Activated CD8-positive, alpha-beta memory T cell treated with anti-CD3 and anti-CD28 coated beads, Interleukin-2, amount 50 U/mL, for 1 hour (primary cell): ENCODE results near the gene RASGRP4.
"Not testable (repeated sequence)": the region's sequence is repeated elsewhere in the genome, so short reads cannot be mapped to it uniquely, and the experiment has no call there.

Experiments
- DNase-seq: peaks from one replicate; pipeline ENCODE4 v3.0.0-alpha.2; 2020; ENCODE audit errors: extremely low read depth

The RASGRP4 gene

DNA sequence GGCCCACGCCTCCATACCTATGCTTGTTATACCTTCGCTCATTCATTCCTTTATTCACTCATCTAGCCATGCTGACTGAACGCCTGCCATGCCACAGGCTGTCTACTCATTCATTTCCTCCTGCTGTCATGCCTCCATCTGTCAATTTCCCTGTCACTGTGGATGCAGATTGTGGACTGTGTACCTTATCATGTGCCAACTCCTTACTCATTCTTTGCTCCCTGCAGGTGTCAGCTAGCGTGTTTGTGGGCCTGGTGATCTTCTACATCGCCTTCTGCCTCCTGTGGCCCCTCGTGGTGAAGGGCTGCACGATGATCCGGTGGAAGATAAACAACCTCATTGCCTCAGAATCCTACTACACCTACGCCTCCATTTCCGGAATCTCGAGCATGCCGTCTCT is 55.7 kb downstream of the RASGRP4 start:
- no peak for DNase-seq

DNA sequence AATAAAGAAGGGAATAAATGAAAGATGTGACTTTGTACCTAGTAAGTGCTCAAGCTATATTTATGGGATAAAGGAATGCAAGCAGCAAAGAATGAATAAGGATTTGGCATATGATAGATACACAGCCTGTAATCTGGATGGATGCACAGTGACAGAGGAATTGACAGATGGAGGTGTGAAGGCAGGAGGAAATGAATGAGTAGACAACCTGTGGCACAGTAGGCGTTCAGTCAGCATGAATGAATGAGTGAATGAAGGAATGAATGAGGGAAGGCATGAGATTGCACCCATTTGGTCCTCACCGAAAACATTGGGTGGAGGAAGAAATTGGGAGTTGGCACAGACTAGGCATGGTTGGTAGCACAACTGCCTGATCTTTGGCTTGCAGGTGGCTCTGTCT is 56.4 kb downstream of the RASGRP4 start:
- no peak for DNase-seq

DNA sequence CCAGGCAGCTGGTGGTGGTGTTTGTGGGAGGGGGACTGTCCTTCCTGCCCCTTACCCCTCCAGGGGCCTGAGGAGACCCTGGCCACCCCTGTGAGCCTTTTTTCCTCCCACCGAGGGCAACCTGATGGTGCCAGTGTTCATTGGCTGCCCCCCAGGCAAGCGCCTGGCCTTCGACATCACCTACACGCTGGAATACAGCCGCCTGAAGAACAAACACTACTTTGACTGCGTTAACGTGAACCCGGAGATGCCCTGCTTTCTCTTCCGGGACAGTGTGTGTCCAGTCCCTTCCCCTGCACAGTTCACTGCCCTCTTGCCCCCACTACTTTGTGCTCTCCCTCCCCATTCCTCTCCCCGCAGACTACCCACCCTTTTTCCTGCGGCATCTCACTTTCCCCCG is 59.0 kb downstream of the RASGRP4 start:
- no peak for DNase-seq

DNA sequence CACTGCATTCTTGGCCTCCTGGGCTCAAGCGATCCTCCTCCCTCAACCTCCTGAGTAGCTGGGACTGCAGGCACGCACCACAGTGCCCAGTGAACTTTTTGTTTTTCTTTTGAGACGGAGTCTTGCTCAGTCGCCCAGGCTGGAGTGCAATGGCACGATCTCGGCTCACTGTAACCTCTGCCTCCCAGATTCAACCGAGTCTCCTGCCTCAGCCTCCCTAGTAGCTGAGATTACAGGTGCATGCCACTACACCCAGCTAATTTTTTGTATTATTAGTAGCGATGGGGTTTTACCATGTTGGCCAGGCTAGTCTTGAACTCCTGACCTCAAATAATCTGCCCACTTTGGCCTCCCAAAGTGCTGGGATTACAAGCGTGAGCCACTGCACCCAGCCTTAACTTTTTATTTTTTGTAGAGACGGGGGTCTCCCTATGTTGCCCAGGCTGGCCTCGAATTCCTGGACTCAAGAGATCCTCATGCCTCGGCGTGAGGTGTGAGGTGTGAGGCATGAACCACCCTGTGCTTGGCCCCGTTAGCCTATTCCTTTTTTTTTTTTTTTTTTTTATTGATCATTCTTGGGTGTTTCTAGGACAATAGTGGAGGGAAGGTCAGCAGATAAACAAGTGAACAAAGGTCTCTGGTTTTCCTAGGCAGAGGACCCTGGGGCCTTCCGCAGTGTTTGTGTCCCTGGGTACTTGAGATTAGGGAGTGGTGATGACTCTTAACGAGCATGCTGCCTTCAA is 62.9 kb downstream of the RASGRP4 start:
- not testable (repeated sequence) for DNase-seq

DNA sequence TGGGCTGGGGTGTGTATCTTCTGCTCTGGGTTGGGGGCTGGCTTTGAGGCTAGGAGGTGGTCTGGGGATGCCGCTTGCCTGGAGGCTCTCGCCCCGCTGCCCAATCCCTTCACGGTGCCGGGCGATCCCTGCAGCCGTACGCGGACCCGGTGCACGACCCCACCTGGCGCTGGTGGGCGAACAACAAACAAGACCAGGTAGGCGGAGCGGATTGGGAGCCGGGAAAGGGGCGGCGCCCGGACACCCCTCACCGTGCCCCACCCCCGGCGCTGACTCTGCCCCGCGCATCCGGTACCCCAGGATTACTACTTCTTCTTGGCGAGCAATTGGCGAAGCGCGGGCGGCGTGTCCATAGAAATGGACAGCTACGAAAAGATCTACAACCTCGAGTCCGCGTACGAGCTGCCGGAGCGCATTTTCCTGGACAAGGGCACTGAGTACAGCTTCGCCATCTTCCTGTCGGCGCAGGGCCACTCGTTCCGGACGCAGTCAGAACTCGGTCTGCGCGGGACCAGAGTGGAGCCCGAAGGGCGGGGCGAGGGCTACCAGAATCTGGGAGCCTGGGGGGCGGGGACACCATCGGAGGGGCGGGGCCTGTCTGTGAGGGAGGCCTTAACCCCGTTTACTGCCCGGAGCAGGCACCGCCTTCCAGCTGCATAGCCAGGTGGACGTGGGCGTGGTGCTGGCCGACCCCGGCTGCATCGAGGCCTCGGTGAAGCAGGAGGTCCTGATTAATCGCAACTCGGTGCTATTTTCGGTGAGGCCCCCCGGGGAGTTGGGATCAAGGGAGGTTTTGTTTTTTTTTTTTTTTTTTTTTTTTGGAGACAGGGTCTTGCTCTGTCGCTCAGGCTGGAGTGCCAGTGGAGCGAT is 63.7 kb downstream of the RASGRP4 start:
- DNase-seq = no peak

DNA sequence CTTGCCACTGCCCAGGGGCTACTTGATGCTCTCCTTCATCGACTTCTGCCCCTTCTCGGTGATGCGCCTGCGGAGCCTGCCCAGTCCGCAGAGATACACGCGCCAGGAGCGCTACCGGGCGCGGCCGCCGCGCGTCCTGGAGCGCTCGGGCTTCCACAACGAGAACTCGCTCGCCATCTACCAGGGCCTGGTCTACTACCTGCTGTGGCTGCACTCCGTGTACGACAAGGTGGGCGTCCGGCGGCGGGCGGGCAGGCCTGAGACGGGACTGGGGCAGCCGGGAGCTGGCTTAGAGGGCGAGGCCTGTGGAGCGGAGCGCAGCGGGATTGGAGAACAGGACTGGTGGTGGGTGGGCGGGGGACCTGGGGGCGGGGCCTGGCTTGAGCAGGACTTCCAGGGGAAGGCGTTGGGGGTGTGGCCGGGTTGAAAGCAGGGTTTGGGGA is 64.4 kb downstream of the RASGRP4 start:
- DNase-seq = no peak

DNA sequence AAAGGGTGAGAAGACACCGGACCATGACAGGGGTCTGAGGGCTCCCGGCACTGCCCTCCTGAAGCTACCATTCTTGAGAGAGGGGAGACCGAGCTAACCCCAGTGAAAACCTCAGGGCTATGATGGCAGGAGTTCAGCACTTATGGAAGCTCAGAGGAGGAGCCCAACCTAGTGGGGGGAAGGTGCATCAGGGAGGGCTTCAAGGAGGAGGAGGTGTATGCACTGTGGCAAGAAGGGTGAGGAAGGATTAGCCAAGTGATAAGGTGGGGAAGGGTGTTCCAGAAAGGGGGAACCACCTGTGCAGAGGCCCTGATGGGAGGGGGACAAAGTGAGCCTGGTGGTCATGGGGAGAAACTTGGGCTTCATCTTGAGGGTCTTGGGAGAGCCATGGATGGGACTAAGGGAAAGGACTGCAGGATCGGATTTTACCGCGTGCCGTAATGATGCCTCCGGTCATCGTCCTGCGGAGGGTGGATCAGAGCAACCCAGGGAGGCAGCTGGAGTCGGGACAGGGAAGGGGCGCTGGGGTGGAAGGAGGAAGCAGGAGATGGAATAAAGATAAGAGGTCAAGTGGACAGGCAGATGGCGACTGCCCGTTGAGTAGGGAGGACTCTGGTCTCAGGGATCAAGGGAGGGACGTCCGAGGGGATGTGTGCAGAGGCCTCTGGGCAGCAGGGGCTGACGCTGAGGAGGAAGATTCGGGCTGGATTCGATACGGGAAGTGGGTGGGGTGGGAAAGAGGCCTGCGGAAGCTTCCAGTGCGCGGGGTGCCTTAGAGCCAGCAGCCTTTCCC is 65.0 kb downstream of the RASGRP4 start:
- no peak for DNase-seq

DNA sequence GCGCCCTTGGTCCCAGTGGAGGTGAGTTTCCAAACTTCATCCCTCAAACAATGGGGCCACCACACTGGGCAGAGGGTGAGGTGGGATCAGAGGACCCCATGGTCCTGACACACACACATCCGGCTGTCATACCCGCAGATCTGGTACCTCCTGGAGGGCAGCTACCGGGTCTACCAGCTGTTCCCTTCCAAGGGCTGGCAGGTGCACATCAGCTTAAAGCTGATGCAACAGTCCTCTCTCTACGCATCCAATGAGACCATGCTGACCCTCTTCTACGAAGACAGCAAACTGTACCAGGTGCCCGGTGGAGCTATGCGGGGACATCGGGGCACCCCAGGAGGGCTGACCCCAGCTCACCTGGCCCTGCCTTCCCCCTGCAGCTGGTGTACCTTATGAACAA is 65.7 kb downstream of the RASGRP4 start:
- DNase-seq = no peak

DNA sequence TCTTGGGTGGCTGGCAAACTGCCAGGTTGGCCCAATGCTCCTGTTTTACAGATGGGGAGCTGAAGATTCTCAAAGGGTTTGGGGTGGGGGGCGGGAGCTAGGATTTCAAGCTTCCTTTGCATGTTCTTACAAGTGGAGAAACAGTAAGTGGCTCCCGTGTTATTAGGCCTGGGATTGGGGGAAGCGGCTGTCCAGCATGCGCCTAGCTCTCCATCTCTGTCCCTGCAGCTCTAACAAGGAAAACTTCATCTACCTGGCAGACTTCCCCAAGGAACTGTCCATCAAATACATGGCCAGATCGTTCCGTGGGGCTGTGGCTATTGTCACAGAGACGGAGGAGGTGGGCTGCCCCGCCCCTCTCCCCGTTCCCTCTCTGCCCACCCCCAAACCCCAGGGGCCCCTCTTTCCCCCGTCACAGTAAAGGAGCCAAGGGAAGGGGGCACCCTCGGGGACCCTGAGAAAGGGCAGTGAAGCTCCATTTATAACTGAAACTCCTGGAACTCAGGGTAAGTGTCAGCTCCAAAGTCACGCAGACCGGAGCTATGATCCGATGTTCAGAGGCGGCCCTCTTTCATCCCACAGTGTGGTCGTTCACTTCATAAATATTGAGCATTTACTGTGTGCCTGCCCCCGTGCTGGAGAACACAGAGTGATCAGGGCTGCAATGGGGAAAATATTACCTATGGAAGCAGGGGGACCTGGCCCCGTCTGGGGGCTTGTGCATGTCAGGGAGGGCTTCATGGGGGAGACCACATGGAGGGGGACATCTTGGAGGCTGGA is 66.6 kb downstream of the RASGRP4 start:
- DNase-seq = no peak
